Type B pancreatic cell (in vitro differentiated cells): Measurements from ENCODE around the gene TPI1. TPM values are rescaled to one million over a fixed set of nuclear protein-coding genes. Genes with fewer than 3 reads are reported as not detected.

Experiments
- DNase-seq: peaks from one replicate; pipeline ENCODE4 v3.0.0; 2021; ENCODE audit warnings: mixed read lengths; ENCODE audit not compliant: unreplicated experiment; ENCODE audit errors: extremely low spot score
- H3K27ac Mint-ChIP-seq: 2 replicates; pipeline ENCODE4 v1.8.0; 2021; ENCODE audit warnings: mild to moderate bottlenecking, mixed read lengths
- H3K27me3 Mint-ChIP-seq: 2 replicates; pipeline ENCODE4 v1.8.0; 2021; ENCODE audit warnings: mixed read lengths
- H3K36me3 Mint-ChIP-seq: 2 replicates; pipeline ENCODE4 v1.8.0; 2021; ENCODE audit warnings: mixed read lengths
- H3K4me1 Mint-ChIP-seq: one replicate; pipeline ENCODE4 v1.8.0; 2021; ENCODE audit warnings: mixed read lengths; ENCODE audit not compliant: unreplicated experiment
- H3K4me3 Mint-ChIP-seq: 2 replicates; pipeline ENCODE4 v1.8.0; 2021; ENCODE audit warnings: mild to moderate bottlenecking, mixed read lengths
- H3K9me3 Mint-ChIP-seq: 2 replicates; pipeline ENCODE4 v1.8.0; 2021; ENCODE audit warnings: mixed read lengths
- total RNA-seq: library from RNA; stranded (reverse); gene quantifications from 2 replicates; pipeline ENCODE4 v1.2.1, GENCODE V29; 2021; ENCODE audit warnings: low replicate concordance
- TF ChIP-seq, protein P1 (sequence below): fragments of 200-600 bp; sonication (generic); conservative IDR thresholded peaks from 2 replicates; pipeline ENCODE4 v1.5.0; 2021; ENCODE audit warnings: antibody characterized with exemption, mild to moderate bottlenecking

TPI1 gene
- total RNA-seq, 1 donor from 2014 or later: 565 TPM

DNA sequence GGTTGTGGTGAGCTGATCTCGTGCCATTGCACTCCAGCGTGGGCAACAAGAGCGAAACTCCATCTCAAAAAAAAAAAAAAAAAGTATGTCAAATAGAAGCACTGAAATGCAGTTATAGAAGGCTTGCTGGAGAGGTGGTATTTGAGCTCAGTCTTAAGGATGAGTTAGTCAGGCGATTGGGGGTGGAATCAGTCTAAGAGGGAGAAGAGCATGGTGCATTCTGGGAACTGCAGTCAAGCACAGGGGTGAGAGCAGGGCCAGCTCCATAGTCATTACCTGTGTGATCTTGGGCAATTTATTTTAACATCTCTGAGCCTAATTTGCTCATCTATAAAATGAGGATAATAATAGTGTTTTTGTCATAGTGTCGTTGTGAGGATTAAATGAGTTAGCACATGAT lies 32.5 kb upstream of the TPI1 start:
- no peak overlapping the region for H3K27ac Mint-ChIP-seq
- peaks cover 31% of the 10 kb centered on the region for H3K36me3 Mint-ChIP-seq

DNA sequence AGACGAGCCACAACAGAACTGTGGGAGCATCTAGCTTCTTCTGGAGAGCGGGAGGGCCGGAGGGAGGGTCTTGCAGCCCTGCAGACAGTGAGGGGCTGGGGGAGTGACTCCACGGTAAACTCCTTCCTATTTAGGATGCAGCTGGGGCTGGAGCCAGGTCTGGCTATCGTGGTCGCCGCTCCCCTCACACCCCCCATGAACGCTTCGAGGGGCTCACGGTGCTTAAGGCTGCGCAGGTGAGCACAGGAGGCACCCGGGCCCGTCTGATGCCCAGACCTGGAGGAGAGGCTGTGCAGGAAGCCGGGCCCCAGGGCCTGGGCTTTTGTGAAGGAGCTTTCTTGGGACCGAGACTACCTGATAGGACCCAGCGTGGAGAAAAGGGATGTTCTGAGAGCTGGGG lies 30.5 kb upstream of the TPI1 start:
- Mint-ChIP-seq H3K9me3 (no peaks in the 10 kb centered on the region), H3K36me3 (peaks cover 26% of the 10 kb centered on the region), H3K27me3 (no peaks in the 10 kb centered on the region), H3K4me3 (no peak overlapping the region), H3K4me1 (no peaks in the 10 kb centered on the region), H3K27ac (no peak overlapping the region)
- TF ChIP-seq, protein P1, sequence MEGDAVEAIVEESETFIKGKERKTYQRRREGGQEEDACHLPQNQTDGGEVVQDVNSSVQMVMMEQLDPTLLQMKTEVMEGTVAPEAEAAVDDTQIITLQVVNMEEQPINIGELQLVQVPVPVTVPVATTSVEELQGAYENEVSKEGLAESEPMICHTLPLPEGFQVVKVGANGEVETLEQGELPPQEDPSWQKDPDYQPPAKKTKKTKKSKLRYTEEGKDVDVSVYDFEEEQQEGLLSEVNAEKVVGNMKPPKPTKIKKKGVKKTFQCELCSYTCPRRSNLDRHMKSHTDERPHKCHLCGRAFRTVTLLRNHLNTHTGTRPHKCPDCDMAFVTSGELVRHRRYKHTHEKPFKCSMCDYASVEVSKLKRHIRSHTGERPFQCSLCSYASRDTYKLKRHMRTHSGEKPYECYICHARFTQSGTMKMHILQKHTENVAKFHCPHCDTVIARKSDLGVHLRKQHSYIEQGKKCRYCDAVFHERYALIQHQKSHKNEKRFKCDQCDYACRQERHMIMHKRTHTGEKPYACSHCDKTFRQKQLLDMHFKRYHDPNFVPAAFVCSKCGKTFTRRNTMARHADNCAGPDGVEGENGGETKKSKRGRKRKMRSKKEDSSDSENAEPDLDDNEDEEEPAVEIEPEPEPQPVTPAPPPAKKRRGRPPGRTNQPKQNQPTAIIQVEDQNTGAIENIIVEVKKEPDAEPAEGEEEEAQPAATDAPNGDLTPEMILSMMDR: no peak
- no peak for DNase-seq

More for the DNA sequence above, 32.5 kb upstream of the TPI1 start:
- no peak for DNase-seq
- no peaks in the 10 kb centered on the region for H3K4me1 Mint-ChIP-seq
- TF ChIP-seq, protein P1: no peak
- no peaks in the 10 kb centered on the region for H3K27me3 Mint-ChIP-seq
- no peak overlapping the region for H3K4me3 Mint-ChIP-seq
- no peaks in the 10 kb centered on the region for H3K9me3 Mint-ChIP-seq

DNA sequence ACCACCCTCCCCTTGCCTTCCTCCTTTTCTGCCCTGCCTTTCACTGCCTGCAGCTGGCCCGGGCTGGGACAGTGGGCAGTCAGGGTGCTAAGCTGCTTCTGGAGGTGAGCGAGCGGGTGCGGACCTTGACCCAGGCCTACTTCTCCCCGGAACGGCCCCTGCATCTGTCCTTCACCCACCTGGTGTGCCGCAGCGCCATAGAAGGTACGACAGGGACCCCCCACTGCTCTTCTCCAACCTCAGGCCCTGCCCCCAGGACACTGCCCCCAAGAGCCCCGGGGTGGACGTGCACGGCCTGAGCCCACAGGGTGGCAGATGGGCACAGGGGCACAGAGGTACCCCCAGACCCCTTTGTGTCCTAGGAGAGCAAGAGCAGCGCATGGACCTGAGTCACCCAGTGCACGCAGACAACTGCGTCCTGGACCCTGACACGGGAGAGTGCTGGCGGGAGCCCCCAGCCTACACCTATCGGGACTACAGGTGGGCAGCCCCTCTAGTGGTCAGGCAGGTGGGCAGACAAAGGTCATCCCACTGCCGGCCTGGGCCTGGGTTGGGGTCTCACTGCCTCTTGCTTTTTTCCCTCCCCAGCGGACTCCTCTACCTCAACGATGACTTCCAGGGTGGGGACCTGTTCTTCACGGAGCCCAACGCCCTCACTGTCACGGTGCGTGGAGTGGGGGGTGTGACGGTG lies 29.8 kb upstream of the TPI1 start:
- H3K4me3 Mint-ChIP-seq: no peak overlapping the region
- DNase-seq: no peak

DNA sequence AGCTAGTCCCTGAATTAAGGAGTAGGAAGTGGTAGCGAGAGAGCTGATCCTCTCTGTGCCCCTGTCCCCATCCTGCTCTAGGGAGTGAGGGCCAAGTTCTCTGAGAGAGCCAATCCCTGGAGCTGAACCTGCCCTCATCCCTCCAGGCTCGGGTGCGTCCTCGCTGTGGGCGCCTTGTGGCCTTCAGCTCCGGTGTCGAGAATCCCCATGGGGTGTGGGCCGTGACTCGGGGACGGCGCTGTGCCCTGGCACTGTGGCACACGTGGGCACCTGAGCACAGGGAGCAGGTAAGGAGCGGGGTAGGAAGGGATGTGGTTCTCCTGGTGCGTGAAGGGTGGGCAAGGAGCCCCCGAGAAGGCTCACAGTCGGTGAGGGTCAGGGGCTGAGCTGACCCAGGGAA lies 28.5 kb upstream of the TPI1 start:
- Mint-ChIP-seq H3K27me3 (no peaks in the 10 kb centered on the region), H3K27ac (no peak overlapping the region), H3K36me3 (peaks cover 28% of the 10 kb centered on the region), H3K4me3 (no peak overlapping the region), H3K4me1 (no peaks in the 10 kb centered on the region), H3K9me3 (no peaks in the 10 kb centered on the region)
- DNase-seq: no peak
- TF ChIP-seq, protein P1: no peak

More for the DNA sequence above, 29.8 kb upstream of the TPI1 start:
- H3K4me1 Mint-ChIP-seq: no peaks in the 10 kb centered on the region
- no peaks in the 10 kb centered on the region for H3K27me3 Mint-ChIP-seq
- H3K36me3 Mint-ChIP-seq: peaks cover 25% of the 10 kb centered on the region
- H3K9me3 Mint-ChIP-seq: no peaks in the 10 kb centered on the region
- no peak overlapping the region for H3K27ac Mint-ChIP-seq
- TF ChIP-seq, protein P1: no peak

DNA sequence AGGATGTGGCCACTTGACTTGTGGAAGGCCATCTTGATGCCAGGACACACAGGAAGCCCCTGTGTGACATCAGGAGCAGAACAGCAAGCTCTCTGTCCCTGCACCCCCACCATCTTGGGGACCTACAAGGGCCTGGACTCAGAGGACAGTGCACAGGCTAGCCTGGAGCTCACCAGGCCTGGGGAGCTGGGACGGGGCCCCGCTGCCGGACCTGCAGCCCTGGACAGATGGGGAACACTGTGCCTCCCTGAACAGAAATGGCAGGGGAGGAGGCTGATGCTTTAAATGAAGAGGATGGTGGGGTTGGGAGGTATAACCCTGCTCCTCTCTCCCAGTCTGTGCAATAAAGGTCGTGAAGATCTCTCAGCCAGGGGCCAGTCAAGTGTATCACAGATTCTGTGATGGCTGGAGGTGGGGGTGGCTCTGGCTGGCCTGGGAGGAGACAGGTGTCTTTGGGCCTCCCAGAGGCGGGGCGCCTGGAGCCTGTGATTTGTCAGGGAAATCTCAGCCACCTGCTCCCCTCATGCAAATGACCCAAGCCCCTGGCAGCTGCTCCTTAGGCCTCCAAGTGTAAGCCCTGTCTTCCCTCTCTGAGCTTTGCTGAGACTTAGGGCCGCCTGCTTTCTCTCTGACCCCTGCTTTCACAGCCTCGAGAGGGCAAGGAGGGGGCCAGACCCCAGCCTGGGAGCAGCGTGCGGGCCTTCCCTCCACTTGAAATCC lies 27.7 kb upstream of the TPI1 start:
- Mint-ChIP-seq H3K4me3 (no peak overlapping the region), H3K4me1 (no peaks in the 10 kb centered on the region), H3K27ac (no peak overlapping the region), H3K9me3 (no peaks in the 10 kb centered on the region), H3K27me3 (no peaks in the 10 kb centered on the region), H3K36me3 (peaks cover 28% of the 10 kb centered on the region)
- TF ChIP-seq, protein P1: no peak
- no peak for DNase-seq
